Posterior vena cava (tissue), 2 donors: ENCODE data around the gene COPS9. TPM values are rescaled to one million over a fixed set of nuclear protein-coding genes. Genes with fewer than 3 reads are reported as not detected.

Source experiments
- total RNA-seq, 2 donors: library from RNA; stranded (reverse); fragmentation: NEBNext Ultra II Directional; extraction: Animal tissue kit (Norgen Biotek cat#: 25700); gene quantifications; one replicate each; pipeline ENCODE4 v1.2.1, GENCODE V29; 2021
- donor health status: DM: yes; HTN: yes; CAD: no.
- donor health status: DM: yes; HTN: yes; CAD: no.

COPS9 gene
- total RNA-seq, 2 donors from 2014 or later = 93.3 to 127 TPM

Other genes with a start within 250 kb of the COPS9 start
- gene NDUFA10, start 111.0 kb downstream of the COPS9 start, total RNA-seq = 10 to 100 TPM; 63.9 to 70.1 TPM
- not detected for gene OR6B2, start 105.9 kb downstream of the COPS9 start, total RNA-seq
- not detected for gene OR6B3, start 82.8 kb downstream of the COPS9 start, total RNA-seq
- not detected for gene OTOS, start 4.4 kb upstream of the COPS9 start, total RNA-seq